ENCODE measurements around the gene HSPB1.

DNA sequence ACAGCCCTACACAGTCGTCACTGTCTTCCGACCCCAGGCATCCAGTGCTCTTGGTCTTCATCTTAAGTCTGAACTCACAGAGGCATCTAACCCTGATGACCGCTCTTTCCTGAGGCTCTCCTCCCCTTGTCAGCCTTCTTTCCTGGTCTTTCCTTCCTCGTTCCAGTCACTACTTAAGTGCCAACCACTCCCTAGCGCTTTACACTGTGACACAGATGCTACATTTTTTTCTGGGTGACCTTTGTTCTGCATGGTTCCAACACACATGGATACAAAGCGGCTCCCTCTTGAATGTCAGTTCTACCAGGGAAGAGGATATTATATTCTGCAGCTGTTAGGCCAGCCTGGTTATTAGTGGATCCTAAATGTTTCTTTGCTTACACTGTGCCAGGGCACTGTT lies 43.6 kb downstream of the HSPB1 start:
- TF ChIP-seq, protein P1, sequence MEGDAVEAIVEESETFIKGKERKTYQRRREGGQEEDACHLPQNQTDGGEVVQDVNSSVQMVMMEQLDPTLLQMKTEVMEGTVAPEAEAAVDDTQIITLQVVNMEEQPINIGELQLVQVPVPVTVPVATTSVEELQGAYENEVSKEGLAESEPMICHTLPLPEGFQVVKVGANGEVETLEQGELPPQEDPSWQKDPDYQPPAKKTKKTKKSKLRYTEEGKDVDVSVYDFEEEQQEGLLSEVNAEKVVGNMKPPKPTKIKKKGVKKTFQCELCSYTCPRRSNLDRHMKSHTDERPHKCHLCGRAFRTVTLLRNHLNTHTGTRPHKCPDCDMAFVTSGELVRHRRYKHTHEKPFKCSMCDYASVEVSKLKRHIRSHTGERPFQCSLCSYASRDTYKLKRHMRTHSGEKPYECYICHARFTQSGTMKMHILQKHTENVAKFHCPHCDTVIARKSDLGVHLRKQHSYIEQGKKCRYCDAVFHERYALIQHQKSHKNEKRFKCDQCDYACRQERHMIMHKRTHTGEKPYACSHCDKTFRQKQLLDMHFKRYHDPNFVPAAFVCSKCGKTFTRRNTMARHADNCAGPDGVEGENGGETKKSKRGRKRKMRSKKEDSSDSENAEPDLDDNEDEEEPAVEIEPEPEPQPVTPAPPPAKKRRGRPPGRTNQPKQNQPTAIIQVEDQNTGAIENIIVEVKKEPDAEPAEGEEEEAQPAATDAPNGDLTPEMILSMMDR (IDR thresholded peaks at IDR 0.05) = no peak
- TF ChIP-seq POLR2A (IDR thresholded peaks at IDR 0.05) = no peak
